ENCODE results near the gene CHD9.

DNA sequence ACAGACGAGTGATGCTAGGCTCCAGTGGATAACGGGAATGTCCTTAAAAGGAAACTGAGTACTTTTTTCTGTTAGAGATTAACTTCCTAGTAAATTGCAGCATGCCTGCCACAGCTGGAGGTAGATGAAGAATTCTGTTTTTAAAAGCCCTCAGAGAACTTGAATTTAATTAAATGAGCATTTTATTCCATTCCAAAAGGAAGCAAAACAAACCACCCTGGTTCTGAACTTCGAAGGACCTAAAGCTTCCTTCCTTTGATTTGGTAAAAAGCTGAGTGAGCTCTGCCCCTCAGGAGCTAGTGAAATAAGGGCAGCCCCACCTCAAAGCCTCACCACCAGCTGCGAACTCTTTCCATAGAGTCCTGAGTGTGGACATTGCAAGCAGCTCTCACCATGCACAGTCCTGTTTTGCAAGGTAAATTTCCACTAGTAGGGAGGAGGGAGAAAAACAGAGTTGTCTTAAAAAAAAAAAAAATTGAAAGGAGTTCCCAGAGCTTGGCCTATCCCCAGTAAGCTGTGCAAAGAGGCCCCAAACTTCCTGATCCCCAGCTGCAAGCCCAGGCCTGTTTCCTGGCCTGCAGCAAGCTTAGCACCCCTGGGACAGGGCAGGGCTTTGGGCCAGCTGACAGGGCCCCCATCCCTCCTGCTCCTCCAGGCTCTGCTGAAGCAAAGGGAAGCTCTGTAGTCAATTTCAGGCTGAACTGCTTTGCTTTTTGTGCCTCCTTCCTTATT lies 13.3 kb upstream of the CHD9 start:
- TF ChIP-seq, protein P1, sequence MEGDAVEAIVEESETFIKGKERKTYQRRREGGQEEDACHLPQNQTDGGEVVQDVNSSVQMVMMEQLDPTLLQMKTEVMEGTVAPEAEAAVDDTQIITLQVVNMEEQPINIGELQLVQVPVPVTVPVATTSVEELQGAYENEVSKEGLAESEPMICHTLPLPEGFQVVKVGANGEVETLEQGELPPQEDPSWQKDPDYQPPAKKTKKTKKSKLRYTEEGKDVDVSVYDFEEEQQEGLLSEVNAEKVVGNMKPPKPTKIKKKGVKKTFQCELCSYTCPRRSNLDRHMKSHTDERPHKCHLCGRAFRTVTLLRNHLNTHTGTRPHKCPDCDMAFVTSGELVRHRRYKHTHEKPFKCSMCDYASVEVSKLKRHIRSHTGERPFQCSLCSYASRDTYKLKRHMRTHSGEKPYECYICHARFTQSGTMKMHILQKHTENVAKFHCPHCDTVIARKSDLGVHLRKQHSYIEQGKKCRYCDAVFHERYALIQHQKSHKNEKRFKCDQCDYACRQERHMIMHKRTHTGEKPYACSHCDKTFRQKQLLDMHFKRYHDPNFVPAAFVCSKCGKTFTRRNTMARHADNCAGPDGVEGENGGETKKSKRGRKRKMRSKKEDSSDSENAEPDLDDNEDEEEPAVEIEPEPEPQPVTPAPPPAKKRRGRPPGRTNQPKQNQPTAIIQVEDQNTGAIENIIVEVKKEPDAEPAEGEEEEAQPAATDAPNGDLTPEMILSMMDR (IDR thresholded peaks at IDR 0.05): no peak
- TF ChIP-seq POLR2A (IDR thresholded peaks at IDR 0.05; ENCODE audit: low read depth): no peak
